HEK293T (cell line): Measurements from ENCODE around the gene ANKRD11.
"Not testable (repeated sequence)": the region's sequence is repeated elsewhere in the genome, so short reads cannot be mapped to it uniquely, and the experiment has no call there.

Experiments
- CTCF ChIA-PET: fragments of 350-600 bp; formaldehyde crosslinking; extraction: SDS; loops from one replicate; lab custom pipeline; 2021; ENCODE audit warnings: antibody characterized with exemption, inconsistent platforms; lab: Yijun Ruan, JAX
- POLR2A ChIA-PET: fragments of 350-600 bp; formaldehyde crosslinking; extraction: SDS; loops from one replicate; lab custom pipeline; 2020; ENCODE audit warnings: antibody characterized with exemption, inconsistent platforms; lab: Yijun Ruan, JAX
- DNase-seq: peaks from one replicate; pipeline ENCODE4 v3.0.0; 2012; ENCODE audit warnings: mixed read lengths; ENCODE audit errors: extremely low spot score
- ARNT ChIP-seq: fragments of 450-650 bp; IDR thresholded peaks from 2 replicates; pipeline ENCODE4 v1.6.1; 2017; ENCODE audit warnings: mild to moderate bottlenecking
- BHLHE40 ChIP-seq: fragments of 450-650 bp; IDR thresholded peaks from 2 replicates; pipeline ENCODE4 v1.6.1; 2016; ENCODE audit warnings: mild to moderate bottlenecking, moderate library complexity, borderline replicate concordance
- CTBP1 ChIP-seq: fragments of 450-650 bp; IDR thresholded peaks from 2 replicates; pipeline ENCODE4 v1.6.1; 2016; ENCODE audit warnings: borderline replicate concordance
- ELF4 ChIP-seq: fragments of 450-650 bp; IDR thresholded peaks from 2 replicates; pipeline ENCODE4 v1.6.1; 2017; ENCODE audit warnings: antibody characterized with exemption
- FOXA1 ChIP-seq: fragments of 450-650 bp; IDR thresholded peaks from 2 replicates; pipeline ENCODE4 v1.6.1; 2016; ENCODE audit warnings: mild to moderate bottlenecking
- FOXK2 ChIP-seq: fragments of 450-650 bp; IDR thresholded peaks from 2 replicates; pipeline ENCODE4 v1.6.1; 2016; ENCODE audit warnings: mild to moderate bottlenecking
- FOXM1 ChIP-seq: fragments of 450-650 bp; IDR thresholded peaks from 2 replicates; pipeline ENCODE4 v1.6.1; 2017; ENCODE audit warnings: mild to moderate bottlenecking, borderline replicate concordance
- HDGF ChIP-seq: fragments of 450-650 bp; IDR thresholded peaks from 2 replicates; pipeline ENCODE4 v1.6.1; 2017; ENCODE audit warnings: antibody characterized with exemption, borderline replicate concordance
- L3MBTL2 ChIP-seq: fragments of 450-650 bp; conservative IDR thresholded peaks from 2 replicates; pipeline ENCODE4 v1.6.1; 2016; ENCODE audit warnings: mild to moderate bottlenecking
- LEF1 ChIP-seq: fragments of 450-650 bp; IDR thresholded peaks from 2 replicates; pipeline ENCODE4 v1.6.1; 2017; ENCODE audit warnings: mild to moderate bottlenecking, borderline replicate concordance
- NFRKB ChIP-seq: fragments of 450-650 bp; IDR thresholded peaks from 2 replicates; pipeline ENCODE4 v1.6.1; 2016; ENCODE audit warnings: mild to moderate bottlenecking, moderate library complexity
- PKNOX1 ChIP-seq: fragments of 450-650 bp; IDR thresholded peaks from 2 replicates; pipeline ENCODE4 v1.6.1; 2016
- SP1 ChIP-seq: fragments of 450-650 bp; IDR thresholded peaks from 2 replicates; pipeline ENCODE4 v1.6.1; 2017
- SUZ12 ChIP-seq: fragments of 450-650 bp; IDR thresholded peaks from 2 replicates; pipeline ENCODE4 v1.6.1; 2016; ENCODE audit warnings: mild to moderate bottlenecking
- TARDBP ChIP-seq: fragments of 450-650 bp; IDR thresholded peaks from 2 replicates; pipeline ENCODE4 v1.6.1; 2016
- ZNF384 ChIP-seq: fragments of 450-650 bp; IDR thresholded peaks from 2 replicates; pipeline ENCODE4 v1.6.1; 2016

The ANKRD11 gene

GRCh38 chr16:89272631-89273030, 217.7 kb downstream of the ANKRD11 start:
- ChIA-PET CTCF (no interaction called here), POLR2A (no interaction called here)
- TF ChIP-seq PKNOX1 (no peak), FOXA1 (no peak), BHLHE40 (no peak), L3MBTL2 (no peak), SP1 (no peak), CTBP1 (no peak), FOXK2 (no peak), HDGF (no peak), TARDBP (no peak), ELF4 (no peak), FOXM1 (no peak), ZNF384 (no peak), NFRKB (no peak), SUZ12 (no peak), LEF1 (no peak), ARNT (no peak)
- no peak for DNase-seq

- no peak for DNase-seq
- POLR2A ChIA-PET = no interaction called here
- CTCF ChIA-PET = no interaction called here
- TF ChIP-seq ELF4 (no peak), LEF1 (no peak), SUZ12 (no peak), FOXA1 (no peak), TARDBP (no peak), SP1 (no peak), NFRKB (no peak), ARNT (no peak), ZNF384 (no peak), FOXM1 (no peak), HDGF (no peak), BHLHE40 (no peak), CTBP1 (no peak), PKNOX1 (no peak)
Observed at GRCh38 chr16:89270666-89271345, 219.6 kb downstream of the ANKRD11 start.

GRCh38 chr16:89269805-89270665, 220.3 kb downstream of the ANKRD11 start:
- no peak for TF ChIP-seq SUZ12
- TF ChIP-seq FOXA1 = no peak
- CTCF ChIA-PET = no interaction called here
- DNase-seq = no peak
- POLR2A ChIA-PET = no interaction called here

GRCh38 chr16:89268987-89269735, 221.2 kb downstream of the ANKRD11 start:
- ChIA-PET POLR2A (no interaction called here), CTCF (interaction anchor here (0.7 kb wide), 1 partner anchor 23 kb away, joined by 3 read pairs; no protein-coding TSS in a partner anchor)
- no peak for DNase-seq
- TF ChIP-seq TARDBP = no peak
- no peak for TF ChIP-seq FOXA1
- no peak for TF ChIP-seq ZNF384
- TF ChIP-seq L3MBTL2 = no peak

GRCh38 chr16:89268585-89268984, 221.8 kb downstream of the ANKRD11 start:
- no peak for DNase-seq
- no peak for TF ChIP-seq ZNF384
- TF ChIP-seq PKNOX1 = no peak
- TF ChIP-seq FOXA1 = no peak
- TF ChIP-seq L3MBTL2 = no peak
- no peak for TF ChIP-seq LEF1
- TF ChIP-seq FOXM1 = no peak
- TF ChIP-seq CTBP1 = no peak
- no peak for TF ChIP-seq TARDBP
- no peak for TF ChIP-seq SP1
- TF ChIP-seq ELF4 = no peak
- TF ChIP-seq HDGF = no peak
- TF ChIP-seq BHLHE40 = no peak
- TF ChIP-seq ARNT = no peak
- no peak for TF ChIP-seq FOXK2
- ChIA-PET CTCF (no interaction called here), POLR2A (no interaction called here)

GRCh38 chr16:89267746-89268145, 222.6 kb downstream of the ANKRD11 start:
- CTCF ChIA-PET, POLR2A ChIA-PET, DNase-seq: not testable (repeated sequence)
